Fibroblast of the conjunctiva (primary cell): ENCODE data around the gene NIPAL4.

Source experiments
- DNase-seq: peaks from one replicate; pipeline ENCODE4 v3.0.0-alpha.2; 2010; ENCODE audit warnings: low read depth

The NIPAL4 gene

GRCh38 chr5:157516626-157517325 is 56.8 kb downstream of the NIPAL4 start:
- DNase-seq: peak; percentile 59

DNA sequence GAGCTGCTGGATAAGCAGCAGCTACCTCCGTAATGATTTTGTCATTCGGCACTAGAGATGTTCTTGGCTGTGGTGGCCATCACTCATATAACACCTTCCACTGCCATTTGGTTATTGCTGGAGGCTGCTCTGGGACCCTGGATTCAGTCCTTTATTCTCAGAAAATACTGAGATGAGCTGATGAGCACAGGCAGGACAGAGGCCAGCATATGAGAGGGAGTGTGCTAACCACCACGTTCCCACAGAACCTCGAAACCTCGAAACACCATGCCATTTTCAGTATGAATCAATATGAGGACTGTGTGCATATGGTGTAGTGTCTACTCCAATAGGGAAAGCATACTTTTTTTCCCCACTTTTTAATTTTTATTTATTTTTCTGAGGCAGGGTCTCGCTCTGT is 59.0 kb downstream of the NIPAL4 start:
- DNase-seq: no peak

- DNase-seq: no peak
Measured at GRCh38 chr5:157519579-157520253, 59.7 kb downstream of the NIPAL4 start.

DNA sequence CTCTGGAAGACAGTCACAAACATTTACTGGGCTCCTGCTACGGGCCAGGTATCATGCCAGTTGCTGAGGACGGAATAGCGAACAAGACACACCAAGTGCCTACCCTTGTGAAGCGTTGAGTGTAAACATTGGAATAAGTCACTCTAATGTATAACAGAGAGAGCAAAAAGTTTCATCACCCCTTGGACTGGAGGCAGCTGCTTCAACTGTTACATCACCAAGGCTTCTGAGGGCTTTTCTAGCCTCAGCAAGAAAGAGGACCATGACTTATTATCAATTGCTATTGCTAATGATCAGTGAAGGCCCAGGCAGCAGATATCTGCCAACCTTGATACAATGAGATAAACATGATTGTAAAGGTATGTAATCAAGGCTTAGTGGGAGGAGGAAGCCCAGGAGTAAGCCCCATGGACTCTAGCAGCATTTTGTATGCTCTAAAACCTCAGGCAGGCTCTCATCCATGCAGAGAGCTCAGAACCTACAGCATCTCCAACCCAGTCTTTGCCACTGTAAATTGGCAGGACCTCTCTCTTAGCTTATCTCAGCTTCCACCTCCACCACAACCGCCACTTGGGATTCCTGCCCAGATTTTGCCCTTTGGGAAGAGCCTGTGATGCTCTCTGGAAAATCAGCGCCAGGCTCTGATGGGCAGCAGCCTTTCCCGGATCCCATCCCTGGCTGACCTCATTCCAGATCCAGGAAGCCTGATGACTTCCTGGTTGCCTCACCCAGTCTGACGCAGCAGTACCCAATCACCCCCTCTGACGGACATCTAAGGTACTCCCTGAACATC is 61.1 kb downstream of the NIPAL4 start:
- DNase-seq: no peak

DNA sequence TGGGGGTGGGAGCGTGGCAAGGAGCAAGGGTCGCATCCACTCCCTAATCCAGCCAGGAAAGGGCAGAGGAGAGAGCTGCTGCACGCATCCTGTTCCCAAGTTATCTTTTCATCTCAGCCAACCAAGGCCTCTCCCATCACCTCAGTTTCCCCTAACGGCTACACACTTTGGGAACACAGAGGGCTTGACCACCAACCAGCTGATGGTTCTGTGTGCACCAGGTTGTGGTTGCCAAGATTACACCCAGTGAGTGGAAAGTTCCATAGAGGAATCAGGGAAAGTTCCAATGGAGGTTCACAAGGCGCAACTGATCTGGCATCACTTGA is 61.7 kb downstream of the NIPAL4 start:
- DNase-seq: no peak

GRCh38 chr5:157523976-157524375 is 64.0 kb downstream of the NIPAL4 start:
- DNase-seq: no peak
